ENCODE measurements around the gene TFAP2E. TPM values are rescaled to one million over a fixed set of nuclear protein-coding genes. Genes with fewer than 3 reads are reported as not detected.
A peak's percentile ranks its signal among the peaks of the same experiment; 100 is the strongest.

Gene TFAP2E
- total RNA-seq, 1 donor from 2014 or later = not detected

GRCh38 chr1:35595684-35596083, 22.6 kb downstream of the TFAP2E start:
- no peak for DNase-seq (ENCODE audit: low spot score)

DNA sequence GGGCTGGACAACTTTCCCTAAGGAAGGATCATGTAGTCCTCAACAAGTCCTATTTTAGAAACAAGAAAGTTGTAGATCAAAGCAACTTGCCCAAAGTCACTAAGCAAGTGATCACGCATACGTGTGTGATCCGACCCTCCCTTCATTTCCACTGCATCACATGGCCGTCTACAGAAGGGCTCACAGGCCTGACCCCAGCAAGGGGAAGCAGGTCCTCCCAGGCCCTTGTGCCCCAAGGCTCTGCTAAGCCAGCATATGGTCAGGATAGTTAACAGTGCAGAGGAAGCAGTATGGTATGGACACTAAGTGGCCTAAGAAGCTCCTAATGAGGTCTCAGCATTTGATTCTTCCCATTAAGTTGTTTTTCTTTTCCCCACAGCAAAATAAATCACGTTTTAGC, 24.8 kb downstream of the TFAP2E start:
- DNase-seq (ENCODE audit: low spot score) = no peak

GRCh38 chr1:35598895-35599294, 25.8 kb downstream of the TFAP2E start:
- DNase-seq (ENCODE audit: low spot score) = no peak

DNA sequence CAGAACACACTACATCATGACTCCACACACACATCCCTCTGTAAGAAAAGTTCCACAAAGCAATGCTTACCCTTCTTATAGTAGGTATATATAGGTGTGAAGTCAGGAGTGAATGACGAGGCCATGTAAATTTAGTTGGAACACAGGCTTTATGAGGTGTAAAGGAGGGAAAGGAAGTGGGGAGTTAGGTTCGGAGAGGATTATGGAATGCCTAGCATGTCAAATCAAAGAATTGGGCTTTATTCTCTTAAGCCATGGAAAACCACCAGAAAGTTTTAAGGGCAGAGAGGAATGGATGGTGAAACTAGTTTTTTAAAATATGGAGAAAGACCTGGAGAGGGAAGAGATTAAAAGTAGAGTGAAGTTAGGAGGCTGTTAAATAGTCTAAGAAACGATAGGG, 26.3 kb downstream of the TFAP2E start:
- DNase-seq (ENCODE audit: low spot score) = no peak

DNA sequence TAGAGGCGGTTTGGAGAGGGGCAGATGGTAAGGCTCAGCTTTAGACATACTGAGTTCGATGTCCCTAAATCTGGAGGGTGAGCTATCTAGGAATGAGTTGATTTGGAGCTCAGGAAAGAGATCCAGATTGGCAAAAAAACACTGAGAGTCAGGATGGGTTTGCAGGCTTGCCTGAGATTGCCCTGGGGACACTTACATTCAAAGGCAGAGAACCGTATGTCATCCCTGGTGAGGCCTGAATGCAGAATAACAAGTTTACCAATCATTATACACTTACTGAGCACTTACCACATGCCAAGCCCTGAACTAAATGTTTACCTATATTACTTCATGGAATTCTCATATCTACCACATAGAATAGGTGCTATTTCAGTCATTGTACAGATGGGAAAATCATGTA, 27.5 kb downstream of the TFAP2E start:
- no peak for DNase-seq (ENCODE audit: low spot score)

GRCh38 chr1:35603468-35603867, 30.4 kb downstream of the TFAP2E start:
- no peak for DNase-seq (ENCODE audit: low spot score)

DNA sequence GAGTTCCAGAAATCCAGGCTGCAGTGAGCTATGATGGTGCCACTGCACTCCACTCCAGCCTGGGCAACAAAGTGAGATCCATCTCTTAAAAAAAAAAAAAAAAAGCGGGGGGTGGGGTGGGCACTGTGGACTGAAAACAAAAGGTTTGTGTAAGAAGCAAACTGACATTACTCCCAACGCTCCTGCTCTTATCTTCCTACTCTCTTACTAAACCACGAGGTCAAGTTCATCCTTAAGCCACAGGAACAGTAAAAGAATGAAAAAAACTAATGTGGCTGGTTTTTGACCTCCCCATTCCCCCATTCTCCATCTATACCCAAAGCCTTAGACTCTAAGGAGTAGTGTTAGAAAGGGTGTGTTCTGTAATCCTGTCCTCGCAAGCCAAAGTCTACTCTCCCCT, 30.8 kb downstream of the TFAP2E start:
- DNase-seq (ENCODE audit: low spot score) = no peak

DNA sequence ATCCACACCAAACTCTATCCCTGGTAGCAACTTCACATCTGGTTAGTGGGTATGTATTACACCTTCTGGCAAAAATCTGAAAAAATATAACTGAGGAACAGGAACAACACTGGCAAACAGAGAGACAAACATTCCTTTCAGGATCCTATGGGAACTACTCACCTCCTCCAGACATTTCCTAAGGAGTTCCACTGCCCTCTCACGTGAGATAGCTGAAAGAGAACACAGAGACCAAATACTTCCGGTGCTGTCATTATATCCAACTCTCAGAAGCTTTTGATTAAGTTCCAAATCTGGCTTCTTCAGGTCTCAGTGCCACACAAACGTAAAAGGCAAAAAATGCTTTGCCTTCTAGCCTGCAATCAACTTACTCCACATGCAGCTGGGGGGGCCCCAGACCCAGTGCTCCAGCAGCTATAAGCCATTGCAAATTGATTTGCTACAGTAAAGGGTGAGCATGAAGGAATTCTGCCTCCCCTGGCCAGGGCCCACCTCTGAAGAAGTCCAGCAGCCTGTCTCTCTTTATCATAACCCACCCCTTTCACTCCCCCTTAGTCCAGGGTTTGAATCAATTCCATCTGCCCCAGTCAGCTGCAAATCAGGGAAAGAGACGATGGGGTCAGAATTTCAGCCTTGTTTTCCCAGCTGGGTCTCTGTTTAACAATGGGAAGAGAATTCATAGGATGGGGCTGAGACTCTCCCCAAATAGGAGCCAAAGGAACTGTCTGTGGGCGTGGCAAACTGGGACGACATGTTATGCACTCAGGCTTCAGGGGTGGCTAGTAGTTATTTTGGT, 32.2 kb downstream of the TFAP2E start:
- DNase-seq (ENCODE audit: low spot score) = no peak

DNA sequence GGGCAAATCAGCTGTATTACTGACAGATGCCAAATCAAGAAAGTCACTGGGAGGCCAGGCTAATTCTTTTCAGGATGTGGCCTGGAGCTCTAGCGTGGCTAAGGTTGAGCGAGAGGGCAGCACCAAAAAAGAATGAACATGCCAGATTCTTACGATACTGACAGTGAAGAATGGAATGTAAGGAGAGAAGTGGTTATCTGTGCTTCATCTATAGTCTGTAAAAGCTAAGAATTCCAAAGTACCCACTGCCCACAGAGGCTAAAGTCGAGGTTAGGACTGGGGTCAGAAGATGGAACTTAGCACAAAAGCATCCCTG, 32.7 kb downstream of the TFAP2E start:
- no peak for DNase-seq (ENCODE audit: low spot score)

- no peak for DNase-seq (ENCODE audit: low spot score)
Observed at GRCh38 chr1:35611655-35612054, 38.5 kb downstream of the TFAP2E start.

DNA sequence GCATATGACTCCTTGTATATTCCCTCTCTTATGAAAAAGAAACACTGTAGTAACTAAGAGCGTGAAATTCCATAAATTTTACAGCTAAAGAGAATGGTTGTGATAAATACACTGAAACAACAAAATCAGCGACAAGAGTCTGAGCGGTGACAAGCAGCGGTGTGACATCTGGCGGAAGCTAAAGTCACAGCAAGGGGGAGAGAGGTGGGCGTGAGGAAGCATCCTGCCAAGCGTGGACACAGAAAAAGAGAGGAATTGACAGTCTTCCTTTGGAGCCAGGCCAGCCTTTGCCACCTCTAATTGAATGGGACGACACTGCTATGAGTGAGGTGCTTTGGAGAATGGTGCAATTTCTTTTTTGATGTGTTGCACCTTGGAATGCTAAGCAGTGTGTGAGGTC, 42.3 kb downstream of the TFAP2E start:
- DNase-seq (ENCODE audit: low spot score) = no peak

- DNase-seq (ENCODE audit: low spot score) = no peak
Observed at GRCh38 chr1:35619237-35620121, 46.4 kb downstream of the TFAP2E start.

GRCh38 chr1:35622510-35623178, 49.5 kb downstream of the TFAP2E start:
- no peak for DNase-seq (ENCODE audit: low spot score)

DNA sequence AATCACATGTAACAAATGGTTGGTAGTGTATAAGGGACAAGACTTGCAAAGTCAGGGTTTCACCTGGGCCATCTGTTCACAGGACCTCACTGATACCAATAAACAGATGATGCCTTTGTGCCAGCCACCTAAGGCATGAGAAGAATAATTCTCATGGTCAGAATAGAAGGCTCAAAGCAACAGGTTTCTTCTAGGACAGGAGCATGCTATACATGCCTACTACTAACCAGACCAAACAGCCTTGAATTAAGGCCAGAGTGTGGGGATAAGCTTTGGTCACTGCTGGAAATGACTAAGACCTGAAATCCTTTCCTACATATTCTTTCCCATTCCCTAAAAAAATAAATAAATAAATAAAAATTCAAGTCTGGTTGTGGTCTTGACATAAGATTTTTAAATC, 50.7 kb downstream of the TFAP2E start:
- no peak for DNase-seq (ENCODE audit: low spot score)

DNA sequence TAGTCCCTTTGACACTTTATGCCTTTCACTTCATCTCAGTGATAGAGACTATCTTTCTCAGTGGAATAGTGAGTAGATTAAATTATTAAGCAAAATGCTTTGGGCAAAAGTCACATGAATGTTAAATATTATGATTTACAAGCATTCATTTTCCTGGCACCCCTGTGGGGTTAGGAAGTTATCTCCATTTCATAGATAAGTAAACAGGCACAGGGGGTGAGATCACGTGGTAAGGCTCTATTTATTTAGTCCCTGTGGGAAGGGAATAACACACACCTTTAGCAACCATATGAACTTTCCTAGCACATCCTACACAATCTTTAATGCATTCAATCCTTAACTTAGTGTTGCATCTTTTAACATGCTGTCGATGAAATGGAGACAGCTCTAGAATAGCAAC, 55.9 kb downstream of the TFAP2E start:
- DNase-seq (ENCODE audit: low spot score) = no peak

DNA sequence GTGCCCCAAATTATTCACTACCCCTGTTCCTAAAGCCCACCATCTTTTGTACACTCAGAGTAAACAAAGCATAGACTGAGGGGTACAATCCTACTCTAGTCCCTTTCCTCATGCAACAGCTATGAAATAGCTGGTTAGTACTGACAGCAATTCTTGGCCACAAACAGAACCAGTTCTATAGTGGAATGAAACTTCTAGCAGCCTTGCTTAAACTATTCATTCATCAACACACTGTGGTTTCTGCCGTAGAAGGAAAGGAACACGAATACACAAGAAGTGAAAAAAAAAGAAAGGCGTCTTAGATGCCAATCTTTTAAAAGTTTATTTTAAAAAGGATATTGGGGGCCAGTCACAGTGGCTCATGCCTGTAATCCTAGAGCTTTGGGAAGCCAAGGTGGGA, 58.3 kb downstream of the TFAP2E start:
- DNase-seq (ENCODE audit: low spot score) = no peak

- no peak for DNase-seq (ENCODE audit: low spot score)
Observed at GRCh38 chr1:35633547-35633946, 60.4 kb downstream of the TFAP2E start.

DNA sequence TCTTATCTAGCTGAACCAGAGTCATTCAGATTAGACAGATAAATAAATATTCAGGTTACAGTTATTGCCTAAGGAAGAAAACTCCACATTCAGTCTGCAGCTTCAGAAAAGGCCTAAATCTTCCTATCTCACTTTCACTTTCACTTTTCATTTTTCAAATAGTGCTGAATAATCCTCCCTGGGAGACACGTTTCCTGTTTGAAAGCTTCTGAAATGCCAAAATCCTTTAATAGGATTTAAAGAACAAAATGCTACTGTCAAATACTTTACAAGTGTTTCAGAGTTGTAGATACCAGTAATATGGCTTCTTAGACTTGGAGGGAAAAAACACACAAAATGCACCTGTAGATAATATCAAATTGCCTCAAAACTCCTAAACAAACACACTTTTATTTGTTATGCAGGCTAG, 64.3 kb downstream of the TFAP2E start:
- DNase-seq (ENCODE audit: low spot score) = peak; percentile 18

GRCh38 chr1:35640380-35641232, 67.5 kb downstream of the TFAP2E start:
- no peak for DNase-seq (ENCODE audit: low spot score)

DNA sequence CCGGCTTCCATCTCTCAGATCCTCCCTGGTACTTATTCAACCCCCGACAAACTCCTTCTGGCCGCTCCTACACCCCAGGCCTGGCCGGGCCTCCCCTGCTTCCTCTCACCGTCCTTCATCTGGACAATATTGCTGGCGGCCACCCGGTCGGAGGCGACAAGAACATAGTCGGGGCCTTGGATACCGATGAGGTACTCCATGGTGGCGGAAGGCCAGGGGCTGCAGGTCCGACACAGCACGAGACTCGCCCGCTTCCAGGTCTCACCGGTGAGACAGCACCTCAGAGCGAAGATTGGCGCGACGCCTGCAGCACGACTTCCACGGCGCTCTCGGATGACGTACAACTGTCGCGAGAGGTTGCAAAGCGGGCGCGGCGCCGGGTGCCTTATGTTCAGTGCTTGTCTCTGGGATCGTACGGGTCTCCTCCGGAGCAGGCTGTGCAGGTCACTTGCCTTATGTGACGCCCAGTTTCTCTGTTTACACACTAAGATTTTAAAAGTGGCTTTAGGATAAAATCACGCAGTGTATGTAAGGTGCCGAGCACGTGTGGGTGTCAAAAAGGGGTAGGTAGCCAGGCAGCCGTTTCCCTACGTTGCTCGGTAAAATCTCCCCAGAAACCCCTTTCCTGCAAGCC, 68.2 kb downstream of the TFAP2E start, which contains the start of gene PSMB2:
Gene PSMB2, minus strand, starts transcription at position 294 of the 634 bp plus-strand sequence. Its CDS starts 94 bp downstream, at position 200.
- DNase-seq (ENCODE audit: low spot score) = peak; percentile 97

GRCh38 chr1:35642471-35642955, 69.4 kb downstream of the TFAP2E start:
- DNase-seq (ENCODE audit: low spot score) = no peak

Measured in umbilical cord (tissue), 2 donors.